Measurements from ENCODE around the gene RERE. TPM values are rescaled to one million over a fixed set of nuclear protein-coding genes. Genes with fewer than 3 reads are reported as not detected.

RERE gene
- total RNA-seq, 6 experiments from 2014 or later = 36.5 to 41.6 (median 37.5) TPM

GRCh38 chr1:8846263-8846662, 28.8 kb upstream of the RERE start:
- H3K9me3 Mint-ChIP-seq = peaks cover 7% of the 10 kb centered on the region; the same call in 1 of the 2 replicates
- TF ChIP-seq CTCF (IDR thresholded peaks at IDR 0.05) = no peak
- H3K27ac Mint-ChIP-seq = no peak overlapping the region
- H3K27me3 Mint-ChIP-seq (ENCODE audit: insufficient read depth) = peaks cover 18% of the 10 kb centered on the region
- no peak for DNase-seq
- H3K36me3 Mint-ChIP-seq (ENCODE audit: low read depth) = peaks cover 5% of the 10 kb centered on the region
- H3K4me1 Mint-ChIP-seq (ENCODE audit: low read depth) = peaks cover 16% of the 10 kb centered on the region; the same call in 1 of the 2 replicates
- H3K4me3 Mint-ChIP-seq = no peak overlapping the region

GRCh38 chr1:8845104-8846097, 28.0 kb upstream of the RERE start:
- Mint-ChIP-seq H3K36me3 (ENCODE audit: low read depth) (peaks cover 5% of the 10 kb centered on the region), H3K27ac (no peak overlapping the region), H3K27me3 (ENCODE audit: insufficient read depth) (peaks cover 18% of the 10 kb centered on the region), H3K4me3 (no peak overlapping the region), H3K4me1 (ENCODE audit: low read depth) (peaks cover 16% of the 10 kb centered on the region; the same call in 1 of the 2 replicates), H3K9me3 (peaks cover 7% of the 10 kb centered on the region; the same call in 1 of the 2 replicates)
- no peak for TF ChIP-seq CTCF (IDR thresholded peaks at IDR 0.05)
- no peak for DNase-seq

- peaks cover 16% of the 10 kb centered on the region; the same call in 1 of the 2 replicates for H3K4me1 Mint-ChIP-seq (ENCODE audit: low read depth)
- no peak overlapping the region for H3K27ac Mint-ChIP-seq
- no peak for DNase-seq
- peaks cover 5% of the 10 kb centered on the region for H3K36me3 Mint-ChIP-seq (ENCODE audit: low read depth)
- H3K4me3 Mint-ChIP-seq = no peak overlapping the region
- H3K27me3 Mint-ChIP-seq (ENCODE audit: insufficient read depth) = peaks cover 18% of the 10 kb centered on the region
- H3K9me3 Mint-ChIP-seq = peaks cover 7% of the 10 kb centered on the region; the same call in 1 of the 2 replicates
- TF ChIP-seq CTCF (IDR thresholded peaks at IDR 0.05) = no peak
Measured at GRCh38 chr1:8844501-8845006, 27.1 kb upstream of the RERE start.

GRCh38 chr1:8841395-8841794, 24.0 kb upstream of the RERE start:
- Mint-ChIP-seq H3K36me3 (ENCODE audit: low read depth) (peaks cover 5% of the 10 kb centered on the region), H3K4me3 (no peak overlapping the region), H3K27me3 (ENCODE audit: insufficient read depth) (peaks cover 18% of the 10 kb centered on the region), H3K9me3 (peaks cover 7% of the 10 kb centered on the region; the same call in 1 of the 2 replicates), H3K27ac (no peak overlapping the region), H3K4me1 (ENCODE audit: low read depth) (peaks cover 13% of the 10 kb centered on the region)
- TF ChIP-seq CTCF (IDR thresholded peaks at IDR 0.05) = no peak
- no peak for DNase-seq

- Mint-ChIP-seq H3K27me3 (ENCODE audit: insufficient read depth) (peaks cover 15% of the 10 kb centered on the region), H3K27ac (no peak overlapping the region), H3K9me3 (peaks cover 7% of the 10 kb centered on the region; the same call in 1 of the 2 replicates), H3K4me3 (no peak overlapping the region), H3K4me1 (ENCODE audit: low read depth) (peaks cover 19% of the 10 kb centered on the region), H3K36me3 (ENCODE audit: low read depth) (peaks cover 5% of the 10 kb centered on the region)
- DNase-seq = no peak
- TF ChIP-seq CTCF (IDR thresholded peaks at IDR 0.05) = no peak
Measured at GRCh38 chr1:8839990-8840389, 22.6 kb upstream of the RERE start.

Data from HFFc6 (cell line).